ENCODE results near the gene LAMB4.

The LAMB4 gene

GRCh38 chr7:108059526-108059925 lies 70.6 kb downstream of the LAMB4 start:
- DNase-seq (ENCODE audit: low read depth), result no peak
- TF ChIP-seq MYC (IDR thresholded peaks at IDR 0.05; ENCODE audit: low read depth, low read length), result no peak
- no peak for TF ChIP-seq MAX (IDR thresholded peaks at IDR 0.05; ENCODE audit: low read depth, low read length)
- TF ChIP-seq POLR2A (IDR thresholded peaks at IDR 0.05; ENCODE audit: extremely low read depth, insufficient read length), result no peak
- TF ChIP-seq CTCF (IDR thresholded peaks at IDR 0.05; ENCODE audit: low read depth, low read length), result no peak
- H3K4me3 ChIP-seq (ENCODE audit: low read depth, low read length), result no peak overlapping the region

DNA sequence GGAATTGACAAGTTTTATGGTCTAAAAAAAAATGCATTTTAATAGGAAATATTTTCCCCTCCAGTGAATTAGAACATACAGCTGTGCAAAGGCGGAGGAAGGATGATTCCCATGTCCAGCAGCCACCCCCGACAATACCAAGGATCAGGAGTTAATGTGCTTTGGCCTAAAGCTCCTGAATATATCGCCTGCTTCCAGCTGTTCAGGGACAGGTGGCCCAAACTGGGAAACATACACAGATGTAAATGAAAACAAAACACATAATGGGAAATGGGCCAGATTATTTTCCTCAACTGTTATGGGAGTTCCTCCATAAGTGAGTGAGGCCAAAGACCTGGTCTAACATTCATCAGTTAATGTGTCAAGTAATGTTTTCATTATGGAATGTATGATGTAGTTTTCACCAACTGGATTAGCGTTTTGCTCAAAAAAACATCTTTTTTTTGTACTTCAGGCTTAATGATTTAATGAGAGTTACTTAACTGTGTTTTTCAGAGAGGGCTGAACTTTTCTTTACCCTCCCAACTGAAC lies 72.1 kb downstream of the LAMB4 start:
- no peak overlapping the region for H3K4me3 ChIP-seq (ENCODE audit: low read depth, low read length)
- TF ChIP-seq MYC (IDR thresholded peaks at IDR 0.05; ENCODE audit: low read depth, low read length), result no peak
- DNase-seq (ENCODE audit: low read depth), result no peak

DNA sequence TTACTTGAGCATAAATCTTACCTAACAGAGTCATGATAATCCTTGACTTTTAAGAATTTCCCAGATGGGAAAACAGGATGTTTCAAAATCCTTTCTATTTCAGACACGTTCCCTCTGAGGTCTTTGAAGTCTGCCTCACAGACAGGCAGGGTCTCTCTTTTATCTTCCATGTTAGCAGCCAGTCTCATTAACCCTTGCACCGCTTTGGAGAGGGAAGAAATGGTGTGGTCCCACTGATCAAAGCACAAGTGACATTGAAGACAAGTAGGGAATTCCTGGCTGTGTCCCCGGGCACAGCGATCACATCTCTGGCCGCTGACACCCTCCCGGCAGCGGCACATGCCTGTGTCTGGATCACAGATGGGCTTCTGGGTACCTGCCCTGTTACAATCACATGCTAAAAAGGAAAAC lies 74.5 kb downstream of the LAMB4 start:
- no peak for TF ChIP-seq MYC (IDR thresholded peaks at IDR 0.05; ENCODE audit: low read depth, low read length)
- no peak for TF ChIP-seq POLR2A (IDR thresholded peaks at IDR 0.05; ENCODE audit: extremely low read depth, insufficient read length)
- TF ChIP-seq MAX (IDR thresholded peaks at IDR 0.05; ENCODE audit: low read depth, low read length), result no peak
- TF ChIP-seq CTCF (IDR thresholded peaks at IDR 0.05; ENCODE audit: low read depth, low read length), result no peak
- no peak for DNase-seq (ENCODE audit: low read depth)
- H3K4me3 ChIP-seq (ENCODE audit: low read depth, low read length), result no peak overlapping the region

- TF ChIP-seq POLR2A (IDR thresholded peaks at IDR 0.05; ENCODE audit: extremely low read depth, insufficient read length) (no peak), CTCF (IDR thresholded peaks at IDR 0.05; ENCODE audit: low read depth, low read length) (no peak), MYC (IDR thresholded peaks at IDR 0.05; ENCODE audit: low read depth, low read length) (no peak), MAX (IDR thresholded peaks at IDR 0.05; ENCODE audit: low read depth, low read length) (no peak)
- no peak for DNase-seq (ENCODE audit: low read depth)
- no peak overlapping the region for H3K4me3 ChIP-seq (ENCODE audit: low read depth, low read length)
Observed at GRCh38 chr7:108054537-108054936, 75.6 kb downstream of the LAMB4 start.

DNA sequence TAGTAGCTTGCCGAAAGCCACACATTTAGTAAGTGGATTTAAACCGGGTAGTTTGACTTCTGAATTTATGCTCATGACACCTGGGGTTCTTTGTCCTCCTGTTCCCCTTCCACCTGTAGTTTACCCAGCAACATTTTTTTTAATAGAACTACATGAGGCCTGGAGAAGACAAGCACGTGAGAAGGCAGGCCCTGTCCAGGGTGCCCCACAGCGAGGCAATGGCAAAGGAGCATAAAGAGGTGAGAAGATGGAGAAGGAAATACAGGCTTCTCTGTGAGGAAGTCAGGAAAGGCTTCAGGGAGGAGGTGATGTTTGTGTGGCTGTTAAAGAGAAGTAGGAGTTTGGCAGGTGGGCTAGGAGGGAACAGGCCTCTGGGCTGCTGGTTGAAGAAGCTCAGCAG lies 76.9 kb downstream of the LAMB4 start:
- DNase-seq (ENCODE audit: low read depth), result no peak

GRCh38 chr7:108051454-108051853 lies 78.7 kb downstream of the LAMB4 start:
- no peak overlapping the region for H3K4me3 ChIP-seq (ENCODE audit: low read depth, low read length)
- TF ChIP-seq CTCF (IDR thresholded peaks at IDR 0.05; ENCODE audit: low read depth, low read length), result no peak
- TF ChIP-seq POLR2A (IDR thresholded peaks at IDR 0.05; ENCODE audit: extremely low read depth, insufficient read length), result no peak
- no peak for TF ChIP-seq MYC (IDR thresholded peaks at IDR 0.05; ENCODE audit: low read depth, low read length)
- TF ChIP-seq MAX (IDR thresholded peaks at IDR 0.05; ENCODE audit: low read depth, low read length), result no peak
- no peak for DNase-seq (ENCODE audit: low read depth)

More for the DNA sequence above, 76.9 kb downstream of the LAMB4 start:
- H3K4me3 ChIP-seq (ENCODE audit: low read depth, low read length), result no peak overlapping the region
- no peak for TF ChIP-seq CTCF (IDR thresholded peaks at IDR 0.05; ENCODE audit: low read depth, low read length)
- TF ChIP-seq MYC (IDR thresholded peaks at IDR 0.05; ENCODE audit: low read depth, low read length), result no peak
- no peak for TF ChIP-seq POLR2A (IDR thresholded peaks at IDR 0.05; ENCODE audit: extremely low read depth, insufficient read length)
- TF ChIP-seq MAX (IDR thresholded peaks at IDR 0.05; ENCODE audit: low read depth, low read length), result no peak

All from NB4 (cell line).